Epithelial cell of esophagus (primary cell): Measurements from ENCODE around the gene OR2L3.

Experiments
- DNase-seq: peaks from one replicate; pipeline ENCODE4 v3.0.0; 2010; ENCODE audit warnings: low read depth
- H3K4me3 ChIP-seq: 2 replicates; pipeline ENCODE4 v1.5.1; 2011; ENCODE audit warnings: mild to moderate bottlenecking, low read length, control low read depth
- CTCF ChIP-seq: IDR thresholded peaks from 2 replicates; pipeline ENCODE4 v1.5.1; 2011; ENCODE audit warnings: low read depth, mild to moderate bottlenecking, low read length, control low read depth, inconsistent platforms; ENCODE audit not compliant: insufficient read depth; ENCODE audit errors: missing control alignments

The OR2L3 gene

GRCh38 chr1:248046536-248046935 is at the start of gene OR2L3:
TSS of gene OR2L3 (plus strand) at chr1:248046836. CDS start at chr1:248060682, 13,846 bp downstream.
- DNase-seq = no peak
- TF ChIP-seq CTCF = no peak

GRCh38 chr1:247998811-247999210 is 47.8 kb upstream of the OR2L3 start:
- TF ChIP-seq CTCF = no peak
- no peak overlapping the region for H3K4me3 ChIP-seq
- DNase-seq = no peak

More at GRCh38 chr1:248046536-248046935, at the start of gene OR2L3:
- H3K4me3 ChIP-seq = no peak within 1 kb of the TSS

- H3K4me3 ChIP-seq = no peak overlapping the region
- no peak for TF ChIP-seq CTCF
- DNase-seq = no peak
These were observed 46.5 kb upstream of the OR2L3 start for GRCh38 chr1:248000169-248000568.

- H3K4me3 ChIP-seq = no peak overlapping the region
- no peak for TF ChIP-seq CTCF
- no peak for DNase-seq
These were observed 38.9 kb upstream of the OR2L3 start for GRCh38 chr1:248007778-248008177.

GRCh38 chr1:248009681-248010080 is 37.0 kb upstream of the OR2L3 start:
- DNase-seq = no peak
- TF ChIP-seq CTCF = no peak
- H3K4me3 ChIP-seq = no peak overlapping the region

- H3K4me3 ChIP-seq = no peak within 1 kb of the TSS
- DNase-seq = no peak
- no peak for TF ChIP-seq CTCF
These were observed 33.4 kb upstream of the OR2L3 start, which contains the start of gene OR2L5 for GRCh38 chr1:248013229-248013710. TSS of gene OR2L5 (plus strand) at chr1:248013660. CDS start at chr1:248021948, 8,288 bp downstream.

- no peak for DNase-seq
- no peak for TF ChIP-seq CTCF
- H3K4me3 ChIP-seq = no peak overlapping the region
These were observed 30.8 kb upstream of the OR2L3 start for GRCh38 chr1:248015803-248016202.
